KG1 (cell line): ENCODE measurements around the gene RALGDS.

ENCODE experiments used
- DNase-seq: peaks from one replicate; lab custom pipeline; 2025; lab: John Stamatoyannopoulos, UW

RALGDS gene

DNA sequence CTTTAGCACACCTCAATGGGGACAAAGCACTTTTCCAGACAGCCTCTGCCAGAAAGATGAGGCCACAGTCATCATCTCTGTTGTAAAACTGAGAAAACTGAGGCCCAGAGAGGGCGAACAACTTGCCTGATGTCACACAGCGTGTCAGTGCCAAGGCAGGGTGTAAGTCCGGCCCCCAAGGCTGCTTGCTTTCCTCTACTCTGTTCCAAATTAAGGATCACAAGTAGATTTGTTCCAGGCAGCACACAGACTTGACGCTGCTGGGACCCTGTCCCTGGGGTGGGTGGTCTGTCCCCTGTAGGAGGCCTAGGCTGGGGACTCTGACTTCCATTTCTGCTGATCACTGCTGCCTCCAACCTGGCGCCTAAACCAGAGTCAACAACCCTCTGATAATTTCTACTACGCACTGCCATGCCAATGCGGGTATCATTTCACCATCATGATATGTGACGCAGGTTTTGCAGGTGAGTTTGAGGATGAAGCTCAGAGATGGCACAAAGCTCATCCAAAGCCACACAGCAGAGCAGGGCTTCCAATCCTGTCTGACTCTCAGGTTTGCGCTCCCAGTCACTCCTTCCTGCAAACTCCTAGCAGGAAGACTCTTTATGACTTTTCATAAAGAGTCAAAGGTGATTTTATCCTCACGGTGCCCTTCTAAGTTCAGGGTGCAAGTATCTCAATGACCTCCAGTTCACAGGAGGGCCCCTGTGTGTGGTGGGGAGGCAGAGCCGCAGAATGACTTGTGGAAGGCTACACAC lies 13.5 kb upstream of the RALGDS start:
- DNase-seq, result no peak

DNA sequence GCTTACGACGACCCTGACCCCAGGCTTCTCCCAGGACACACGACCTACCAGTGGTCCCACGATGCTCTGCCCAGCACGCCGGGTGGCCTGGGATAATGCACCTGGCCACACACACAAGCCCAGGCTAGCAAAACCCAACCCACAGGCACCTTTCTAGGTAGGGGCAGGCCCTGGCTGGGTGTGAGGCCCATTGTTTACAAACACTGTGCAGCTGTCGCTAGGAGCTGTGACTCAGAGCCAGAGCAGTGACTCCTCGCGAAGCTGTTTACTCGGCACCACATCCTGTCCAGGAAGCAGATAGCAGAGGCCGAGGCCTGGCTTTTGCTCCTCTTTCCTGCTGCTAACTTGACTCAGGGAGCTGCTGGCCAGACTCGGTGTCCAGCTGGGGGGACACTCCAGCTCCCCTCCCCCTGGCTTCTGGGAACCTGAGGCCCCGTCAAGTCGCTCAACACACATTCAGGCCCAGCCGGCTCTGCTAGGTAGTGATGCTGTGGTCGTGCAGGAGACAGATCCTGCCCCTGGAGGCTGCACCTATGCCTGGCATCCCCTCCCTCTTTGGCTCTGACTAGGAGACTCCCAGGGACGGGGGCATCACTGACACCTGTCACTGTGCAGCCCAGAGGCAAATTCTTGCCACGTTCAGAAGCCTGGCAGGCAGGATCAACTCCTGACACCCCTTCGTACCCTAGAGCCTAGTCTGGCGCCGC lies 12.8 kb upstream of the RALGDS start:
- DNase-seq, result peak; percentile 27

DNA sequence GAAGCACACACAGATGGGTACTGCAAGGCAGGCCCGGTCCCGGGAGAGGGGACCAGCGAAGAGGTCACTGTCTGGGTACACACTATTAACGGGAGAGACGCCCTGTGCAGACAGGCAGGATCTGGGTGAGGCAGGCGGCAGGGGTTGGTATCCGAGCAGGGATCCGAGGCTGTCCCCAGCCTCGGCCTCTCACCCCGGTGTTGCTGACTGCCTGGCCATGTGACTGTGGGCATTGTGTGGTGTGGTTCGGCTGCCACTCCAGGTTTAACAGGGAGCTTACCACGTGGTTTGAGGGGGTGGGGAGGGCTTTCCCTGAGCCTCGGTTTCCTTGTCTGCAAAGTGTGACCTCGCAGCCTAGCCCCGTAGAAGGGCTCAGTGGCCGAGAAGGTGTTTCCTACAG lies 11.1 kb upstream of the RALGDS start:
- no peak for DNase-seq

DNA sequence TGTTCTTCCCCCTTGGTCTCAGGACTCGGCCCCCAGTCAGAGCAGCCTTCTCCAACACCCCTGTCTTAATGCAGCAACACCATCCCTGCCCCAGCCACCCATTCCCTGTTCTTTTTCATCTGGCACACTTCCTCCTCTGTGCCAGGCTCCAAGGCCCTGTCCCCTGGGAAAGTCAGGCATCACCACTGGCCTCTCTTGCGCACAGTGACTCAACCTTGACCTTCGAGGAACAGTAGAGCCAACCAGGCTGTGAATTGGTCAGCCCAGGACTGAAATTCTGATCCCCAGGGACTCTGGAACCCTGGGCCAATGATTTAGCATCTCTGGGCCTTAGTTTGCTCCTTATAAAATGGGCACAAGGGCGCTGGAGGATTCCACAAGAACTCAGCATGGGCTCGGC lies 10.5 kb upstream of the RALGDS start:
- DNase-seq, result no peak

DNA sequence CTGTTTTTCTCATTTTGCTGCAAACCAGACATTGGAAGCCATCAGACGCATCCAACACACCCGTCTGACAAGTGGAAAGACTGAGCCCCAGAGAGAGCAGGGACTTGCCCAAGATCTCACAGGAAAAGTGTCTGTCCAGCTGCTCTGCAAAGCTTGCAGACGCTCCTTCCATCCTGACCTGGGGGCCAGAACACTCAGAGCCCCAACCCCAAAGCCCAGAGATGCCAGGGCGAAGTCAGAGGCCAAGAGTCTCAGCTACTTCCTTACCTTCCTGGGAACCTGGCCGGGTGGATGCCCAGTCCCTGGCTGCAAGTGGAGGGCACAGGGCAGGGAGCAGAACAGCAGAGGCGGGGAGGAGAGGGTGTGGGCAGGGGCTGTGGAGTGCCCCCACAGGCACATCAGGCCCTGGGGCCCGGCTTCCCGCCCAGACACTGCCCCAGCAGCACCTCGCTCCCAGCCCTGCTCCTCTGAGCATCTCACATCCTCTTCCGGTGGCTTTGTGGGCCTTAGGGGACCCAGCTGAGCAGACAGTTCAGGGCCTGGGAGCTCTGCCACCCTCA lies 9.7 kb upstream of the RALGDS start:
- no peak for DNase-seq

DNA sequence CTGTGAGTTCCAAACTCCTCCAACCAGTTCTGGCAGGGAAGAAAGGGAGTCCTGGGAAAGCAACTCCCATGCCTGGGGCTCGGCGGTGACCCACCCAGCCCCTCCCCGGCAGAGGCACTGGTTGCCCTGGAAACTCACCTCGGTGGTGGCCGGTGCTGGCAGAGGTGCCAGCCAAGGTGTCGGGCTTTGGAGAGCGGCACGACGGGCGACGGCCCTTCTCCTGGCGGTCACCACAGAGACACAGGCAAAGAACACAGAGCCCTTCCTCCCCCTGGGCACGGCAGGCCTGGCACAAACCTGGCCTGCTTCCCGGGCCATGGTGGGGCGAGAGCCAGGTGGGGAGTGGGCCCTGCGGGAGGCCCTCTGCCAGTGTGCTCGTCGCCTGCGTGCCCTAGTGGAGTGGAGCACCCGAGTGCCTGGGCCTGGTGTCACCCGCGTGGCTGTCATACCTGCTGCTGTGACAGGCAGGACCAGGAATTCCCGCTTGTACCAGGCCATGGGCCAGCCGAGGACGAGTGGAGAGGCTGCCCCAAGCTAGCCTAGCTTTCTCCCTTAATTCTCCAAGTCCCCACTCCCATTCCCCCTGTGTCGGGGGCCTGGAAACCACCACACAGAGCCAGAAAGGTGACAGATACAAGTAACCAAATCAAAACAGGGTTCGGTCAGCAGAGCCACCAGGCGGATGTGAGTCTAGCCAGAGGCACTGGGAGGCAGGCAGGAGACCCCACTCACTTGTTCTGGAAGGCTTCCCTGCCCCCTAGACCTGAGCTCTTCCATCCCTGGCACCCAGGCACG lies 8.2 kb upstream of the RALGDS start:
- DNase-seq, result no peak

DNA sequence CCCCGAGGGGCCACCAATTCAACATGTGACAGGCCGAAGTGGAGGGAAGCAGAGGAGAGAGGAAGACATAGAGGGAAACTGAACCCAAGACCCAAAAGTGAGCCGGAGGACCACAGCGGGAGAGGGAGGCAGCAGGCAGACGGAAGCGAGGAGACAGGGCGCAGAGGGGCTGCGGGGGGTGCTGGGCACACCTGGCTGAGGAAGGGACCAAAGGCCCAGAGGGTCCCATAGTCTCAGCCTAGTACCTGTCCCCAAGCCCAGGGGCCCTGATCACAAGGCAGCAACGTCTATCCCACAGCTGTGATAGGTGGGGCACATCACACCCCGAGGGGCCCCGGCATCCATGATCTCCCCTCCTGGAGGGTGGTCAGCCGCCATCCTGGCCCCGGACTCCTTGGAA lies 7.1 kb upstream of the RALGDS start:
- DNase-seq, result no peak

DNA sequence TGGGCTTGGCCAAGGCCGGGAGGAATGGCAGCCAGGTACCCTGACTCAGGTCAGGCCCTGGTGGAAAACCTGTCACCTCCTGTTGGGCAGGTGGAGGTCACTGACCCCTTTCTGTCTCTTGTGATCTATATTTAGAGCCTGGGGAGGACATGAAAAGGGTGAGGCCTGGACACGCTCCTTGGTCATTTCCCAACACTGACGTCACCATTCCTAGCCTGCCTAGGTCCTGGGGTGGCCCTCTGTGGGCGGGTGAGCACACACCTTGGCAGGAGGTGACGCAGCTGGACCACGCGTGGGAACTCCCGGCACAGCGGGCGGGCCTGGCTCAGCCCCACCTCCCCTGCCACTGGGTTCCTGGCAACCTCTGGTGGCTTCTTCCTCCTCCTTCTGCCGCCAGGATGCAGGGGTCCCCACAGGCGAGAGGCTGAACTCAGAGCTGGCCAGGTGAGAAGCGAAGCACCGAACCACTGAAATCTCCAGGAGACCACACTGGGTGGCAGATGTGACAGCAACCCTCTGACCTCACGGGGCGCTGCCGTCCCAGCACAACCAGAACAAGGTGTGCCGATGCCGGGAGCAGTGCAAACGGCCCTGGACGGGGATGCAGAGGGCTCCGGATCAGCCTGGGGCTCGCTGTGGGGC lies 6.4 kb upstream of the RALGDS start:
- no peak for DNase-seq

DNA sequence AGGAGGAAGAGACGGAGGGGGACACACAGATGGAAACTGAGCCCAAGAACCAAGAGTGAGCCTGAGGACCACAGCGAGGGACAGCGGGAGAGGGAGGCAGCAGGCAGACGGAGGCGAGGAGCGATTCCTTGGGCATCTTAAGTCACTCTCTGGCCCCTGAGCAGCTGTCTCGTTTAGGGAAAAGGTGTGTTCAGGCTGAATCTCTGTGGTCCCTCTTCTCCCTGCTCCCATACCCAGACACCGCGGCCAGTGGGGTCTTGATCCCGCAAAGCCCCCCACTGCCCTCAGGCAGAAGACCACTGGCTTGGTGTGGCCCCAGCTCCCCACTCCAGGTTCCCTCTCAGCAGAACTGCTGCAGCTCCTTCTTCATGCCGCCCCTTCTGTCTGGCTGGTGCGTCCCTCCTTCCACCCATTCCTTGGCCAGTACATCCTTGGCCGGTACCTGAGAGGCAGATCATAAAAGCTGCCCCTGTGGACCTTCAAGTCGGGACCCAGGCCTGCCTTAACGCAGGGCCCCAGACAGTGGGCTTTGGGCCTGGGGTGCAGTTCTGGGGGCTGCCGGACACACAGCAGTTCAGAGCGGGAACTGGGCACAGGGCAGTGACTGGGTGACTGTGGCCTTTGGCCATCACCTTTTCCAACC lies 5.8 kb upstream of the RALGDS start:
- DNase-seq, result no peak

DNA sequence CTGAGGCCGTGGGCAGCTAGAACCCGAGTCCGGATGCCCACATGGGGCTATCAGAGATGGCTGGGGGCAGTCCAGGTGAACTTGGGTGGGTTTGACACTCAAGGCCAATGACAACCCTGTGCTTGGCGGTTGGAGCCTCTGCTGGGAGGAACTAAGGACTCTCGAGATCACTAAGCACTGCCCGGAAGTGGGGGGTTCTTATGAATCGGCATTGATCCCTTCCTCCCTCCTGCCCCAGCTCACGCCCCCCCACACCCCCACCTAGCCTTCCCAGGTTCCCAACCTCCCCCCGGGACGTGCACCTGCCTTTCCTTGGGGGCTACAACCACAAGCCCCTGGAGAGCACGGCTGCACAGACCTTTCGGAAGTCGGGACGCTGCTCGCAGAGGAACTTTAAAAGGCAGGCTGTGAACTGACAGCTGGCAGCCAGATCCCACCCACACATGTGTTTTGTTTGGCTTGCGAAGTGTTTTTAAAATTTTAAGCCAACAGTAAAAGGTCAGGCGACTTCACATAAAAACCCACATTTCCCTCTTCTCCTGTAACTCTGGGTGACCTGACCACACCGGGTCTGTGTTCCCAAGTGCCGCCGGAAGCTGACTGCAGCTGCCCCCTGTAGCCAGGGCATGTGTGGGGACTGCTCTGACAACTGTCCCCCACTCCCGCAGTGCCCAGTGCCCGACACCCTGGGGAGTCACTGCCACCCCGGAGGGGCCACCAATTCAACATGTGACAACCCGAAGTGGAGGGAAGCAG lies 5.1 kb upstream of the RALGDS start:
- DNase-seq, result no peak

DNA sequence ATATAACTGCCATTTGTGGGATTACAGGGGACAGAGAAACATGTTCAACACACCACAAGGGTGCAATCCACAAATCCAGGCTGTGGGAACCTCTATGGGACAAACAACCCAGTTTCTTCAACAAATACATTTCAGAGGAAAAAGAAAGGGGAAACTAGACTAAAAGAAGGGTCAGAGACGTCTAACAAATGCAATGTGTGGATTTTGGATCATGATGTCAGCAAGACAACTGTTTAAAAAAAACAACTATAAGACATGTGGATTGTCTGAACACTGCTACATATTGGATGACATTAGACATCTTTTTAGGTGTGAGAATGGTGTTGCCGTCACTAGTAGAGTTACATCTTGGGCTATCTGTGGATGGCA lies 3.9 kb upstream of the RALGDS start:
- no peak for DNase-seq

DNA sequence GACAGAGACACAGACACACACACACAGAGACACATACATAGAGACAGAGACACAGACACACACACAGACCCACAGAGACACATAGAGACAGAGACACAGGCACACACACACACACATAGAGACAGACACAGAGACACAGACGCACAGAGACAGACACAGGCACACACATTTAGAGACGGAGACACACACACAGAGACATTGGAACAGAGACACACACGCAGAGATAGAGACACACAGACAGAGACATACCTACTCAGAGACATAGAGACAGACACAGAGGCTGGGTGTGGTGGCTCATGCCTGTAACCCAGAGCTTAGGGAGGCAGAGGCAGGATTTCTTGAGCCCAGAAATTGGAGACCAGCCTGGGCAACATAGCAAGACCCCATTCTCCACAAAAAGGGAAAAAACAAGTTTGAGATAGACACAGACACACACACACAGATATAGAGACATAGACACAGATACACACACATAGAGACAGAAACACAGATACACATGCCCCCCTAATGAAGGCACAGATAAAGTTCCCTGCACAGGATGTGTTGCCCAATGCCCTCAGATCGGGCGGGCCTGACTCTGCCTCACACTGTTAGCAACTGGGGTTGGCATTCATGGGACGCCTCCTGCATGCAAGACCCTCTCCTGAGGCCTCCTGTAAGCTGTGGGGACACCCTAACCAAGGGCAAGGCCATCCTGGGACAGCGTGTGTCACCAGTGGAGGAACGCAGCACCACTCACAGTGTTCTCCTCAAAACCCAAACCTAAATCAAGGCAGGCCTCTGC lies 3.3 kb upstream of the RALGDS start:
- no peak for DNase-seq

DNA sequence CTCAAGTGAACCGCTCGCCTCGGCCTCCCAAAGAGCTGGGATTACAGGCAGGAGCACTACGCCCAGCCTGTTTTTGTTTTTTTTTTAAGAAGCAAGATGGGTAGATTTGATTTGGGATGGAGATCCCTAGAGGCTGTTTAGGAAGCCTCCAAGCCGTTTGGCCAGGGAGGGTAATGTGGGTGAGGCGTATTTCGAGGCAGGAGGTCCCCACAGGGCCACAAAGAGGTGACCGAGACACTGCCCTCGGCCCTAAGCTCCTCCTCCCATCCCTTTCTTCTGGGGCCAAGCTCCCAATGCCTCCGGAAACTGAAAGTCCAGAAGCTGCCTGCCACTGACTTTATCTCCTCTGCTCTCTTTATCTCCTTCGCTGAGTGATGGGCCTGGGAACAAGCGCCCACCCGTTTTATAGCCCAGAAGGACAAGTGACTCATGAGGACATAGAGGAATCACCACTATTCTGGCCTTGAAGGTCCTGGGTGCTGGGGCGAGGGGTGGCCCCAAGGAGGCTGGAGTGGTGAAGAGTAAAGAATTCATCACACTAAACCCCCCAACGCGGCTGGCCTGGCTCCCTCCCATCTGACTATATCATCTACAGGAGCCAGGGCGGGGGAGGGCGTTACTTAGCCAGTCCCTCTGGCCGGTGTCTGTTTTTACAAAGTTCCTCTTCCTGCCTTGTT lies 2.0 kb upstream of the RALGDS start:
- no peak for DNase-seq

DNA sequence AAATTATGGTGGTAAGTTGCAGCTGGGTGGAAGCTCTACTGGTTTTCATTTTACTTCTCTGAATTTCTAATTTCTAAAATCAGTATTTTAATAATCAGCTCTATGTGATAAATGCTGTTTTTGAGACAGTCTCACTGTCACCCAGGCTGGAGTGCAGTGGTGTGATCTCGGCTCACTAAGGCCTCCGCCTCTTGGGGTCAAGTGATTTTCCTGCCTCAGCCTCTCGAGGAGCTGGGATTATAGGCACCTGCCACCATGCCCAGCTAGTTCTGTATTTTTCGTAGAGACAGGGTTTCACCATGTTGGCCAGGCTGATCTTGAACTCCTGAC lies 1.5 kb upstream of the RALGDS start:
- DNase-seq, result no peak

DNA sequence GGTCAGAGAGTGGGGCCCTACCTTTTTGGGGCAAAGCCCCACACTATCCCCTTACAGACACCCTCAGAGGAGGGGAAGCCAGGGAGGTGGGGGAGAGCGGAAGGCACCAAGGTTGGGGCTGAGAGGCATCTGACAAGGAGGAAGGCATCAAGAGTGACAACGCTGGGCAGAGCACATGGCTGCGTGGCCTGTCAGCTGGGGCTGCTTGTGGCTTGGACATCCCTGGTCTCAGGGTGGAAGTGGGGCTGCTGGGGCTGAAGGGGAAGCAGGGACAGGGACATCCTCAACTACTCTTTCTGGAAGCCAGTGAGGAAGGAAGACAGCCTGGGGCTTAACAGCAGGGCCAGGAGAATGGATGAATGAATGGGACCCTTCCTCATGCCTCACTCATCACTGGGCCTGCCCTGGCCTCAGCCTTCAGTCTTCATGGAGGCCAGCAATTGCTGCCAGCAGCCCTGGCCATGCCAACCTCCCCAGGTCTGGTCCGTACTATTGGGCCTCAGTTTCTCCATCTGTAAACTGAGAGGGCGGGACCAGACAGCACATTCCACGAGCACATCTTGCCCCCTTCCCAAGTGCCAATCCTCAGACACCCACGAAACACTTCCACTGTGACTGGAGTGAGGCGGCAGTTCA lies 993 bp upstream of the RALGDS start:
- DNase-seq, result no peak

DNA sequence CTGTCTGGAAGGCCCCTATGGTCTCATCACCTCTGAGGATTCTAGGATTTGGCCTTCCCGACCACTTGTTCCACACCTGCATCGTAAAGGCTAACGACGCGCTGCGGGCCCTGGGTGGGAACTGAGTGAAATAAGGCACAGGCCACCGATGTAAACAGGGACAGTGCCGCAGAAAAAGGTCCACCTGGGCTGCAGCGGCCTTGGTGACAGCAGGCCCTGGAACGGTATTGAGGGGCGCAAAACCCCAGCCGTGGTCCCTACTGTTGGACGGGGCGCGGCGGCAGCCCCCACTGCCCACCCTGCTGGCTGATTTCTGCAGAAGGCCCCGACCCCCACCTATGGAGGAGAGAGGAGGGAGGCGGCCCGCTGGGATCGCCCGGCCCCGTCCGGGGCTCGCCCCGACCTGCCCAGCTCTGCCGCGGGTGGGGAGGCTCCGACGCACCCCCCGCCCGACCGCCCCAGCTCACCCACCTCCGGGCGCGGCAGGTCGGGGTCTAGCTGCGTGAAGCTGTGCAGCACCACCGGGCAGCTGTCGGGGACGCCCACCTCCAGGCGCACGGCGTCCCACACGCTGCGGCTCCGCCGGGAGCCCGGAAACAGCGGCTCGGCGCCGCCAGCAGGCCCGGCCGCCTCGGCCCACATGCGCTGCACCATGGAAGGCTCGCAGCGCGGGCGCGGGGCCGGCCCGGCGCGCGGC lies 391 bp downstream of the RALGDS start:
- DNase-seq, result no peak

DNA sequence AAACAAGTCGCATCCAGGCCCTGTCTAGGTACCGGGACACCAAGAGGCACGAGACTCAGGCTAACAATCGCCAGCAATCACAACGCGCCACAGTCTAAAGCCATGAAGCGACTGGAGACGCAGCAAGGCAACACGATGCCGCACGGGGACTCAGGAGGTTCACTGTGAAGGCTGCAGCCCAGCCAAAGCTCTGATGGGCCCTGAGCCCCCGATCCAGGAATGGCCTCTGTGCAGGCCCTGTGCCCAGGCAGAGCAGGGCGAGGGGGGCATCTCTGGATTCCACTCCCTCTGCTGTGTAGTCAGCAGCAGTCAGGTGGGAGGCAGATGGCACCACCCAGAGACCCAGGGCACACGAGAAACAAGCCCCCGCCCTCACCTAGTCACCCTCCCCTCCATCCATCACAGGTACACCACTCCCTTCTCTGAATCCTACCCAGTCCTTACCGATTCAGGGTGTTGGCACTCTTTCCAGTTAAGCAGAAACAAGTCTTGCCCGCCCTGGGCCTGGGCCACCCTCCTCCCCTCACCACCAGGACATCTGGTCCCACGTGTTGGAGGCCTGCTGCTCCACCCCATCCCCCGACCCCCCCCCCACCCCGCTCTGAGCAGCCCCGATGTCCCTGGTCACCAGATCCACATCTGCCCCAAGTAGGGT lies 1.1 kb downstream of the RALGDS start:
- no peak for DNase-seq
